ENCODE results near the gene FJX1.

GRCh38 chr11:35620795-35621194 is 2.5 kb downstream of the FJX1 start:
- TF ChIP-seq CTCF (IDR thresholded peaks at IDR 0.05) (no peak), EP300 (IDR thresholded peaks at IDR 0.05) (no peak)

Measured in gastroesophageal sphincter (tissue), 3 donors.